H4 (cell line): ENCODE measurements around the gene MKI67. TPM values are rescaled to one million over a fixed set of nuclear protein-coding genes. Genes with fewer than 3 reads are reported as not detected.
"Not testable (repeated sequence)": the region's sequence is repeated elsewhere in the genome, so short reads cannot be mapped to it uniquely, and the experiment has no call there.

Source experiments
- DNase-seq: peaks from one replicate; pipeline ENCODE4 v3.0.0-alpha.2; 2015; ENCODE audit warnings: low spot score
- total RNA-seq: library from RNA; depleted of rRNA; stranded (reverse); fragments of >200 nt; shearing (Covaris generic); gene quantifications from 2 replicates; pipeline ENCODE4 v1.2.3, GENCODE V29; 2014

Gene MKI67
- total RNA-seq, 1 experiment from 2014 or later: 33.3 TPM

DNA sequence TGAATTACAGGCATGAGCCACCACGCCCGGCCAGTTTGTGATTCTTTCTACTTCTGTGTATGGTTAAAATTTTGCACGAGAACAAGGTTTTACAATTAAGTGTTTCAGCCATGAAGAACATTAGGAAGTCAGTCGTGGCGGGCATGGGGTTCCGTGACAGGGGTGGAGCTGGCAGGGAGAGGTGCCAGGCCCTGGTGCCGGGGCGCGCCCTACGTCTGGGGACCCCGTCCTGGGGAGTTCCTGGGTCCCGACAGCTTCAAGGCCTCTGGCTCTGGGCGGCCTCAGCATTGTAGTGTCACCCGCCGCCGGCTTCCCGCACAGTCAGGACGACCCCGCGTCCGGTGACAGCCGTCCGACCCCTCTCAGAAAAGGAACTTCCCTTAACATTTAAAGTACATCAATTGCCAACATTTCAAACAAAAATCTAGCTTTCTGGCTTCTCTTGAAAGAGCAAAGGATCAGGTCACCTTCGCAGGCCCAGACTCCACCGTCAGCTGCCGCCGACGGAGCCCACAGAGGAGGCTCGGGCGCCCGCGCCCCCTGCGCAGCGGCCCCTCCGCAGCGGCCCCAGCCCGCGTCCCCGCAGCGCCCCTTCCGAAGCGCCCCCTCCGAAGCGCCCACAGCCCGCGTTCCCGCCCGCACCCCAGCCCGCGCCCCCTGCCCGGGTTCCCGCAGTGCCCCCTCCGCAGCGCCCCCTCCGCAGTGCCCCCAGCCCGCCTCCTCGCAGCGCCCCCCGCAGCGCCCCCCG, 23.2 kb upstream of the MKI67 start:
- DNase-seq: no peak

GRCh38 chr10:128147669-128148068, 21.4 kb upstream of the MKI67 start:
- no peak for DNase-seq

GRCh38 chr10:128147064-128147463, 20.8 kb upstream of the MKI67 start:
- no peak for DNase-seq

DNA sequence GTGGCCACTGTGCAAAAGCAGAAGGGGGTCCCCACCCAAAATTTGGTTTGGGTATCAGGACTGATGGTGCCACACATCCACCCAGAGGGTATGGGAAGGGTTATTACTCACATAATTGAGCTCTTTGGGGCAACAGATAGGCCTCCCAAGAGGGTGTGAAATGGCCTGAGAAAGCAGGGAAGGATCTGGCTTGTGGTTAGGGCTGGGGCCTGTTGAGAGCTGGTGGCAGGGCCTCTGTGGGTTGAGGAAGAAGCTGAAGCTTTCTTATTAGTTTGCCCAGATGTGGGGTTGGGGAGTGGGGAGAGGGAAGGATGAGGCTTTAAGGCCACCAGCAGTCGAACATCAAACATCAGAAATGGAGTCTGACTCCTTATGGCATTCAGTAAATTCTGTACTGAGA, 18.3 kb upstream of the MKI67 start:
- no peak for DNase-seq

GRCh38 chr10:128143531-128143930, 17.3 kb upstream of the MKI67 start:
- no peak for DNase-seq

GRCh38 chr10:128140425-128140824, 14.2 kb upstream of the MKI67 start:
- DNase-seq: no peak

DNA sequence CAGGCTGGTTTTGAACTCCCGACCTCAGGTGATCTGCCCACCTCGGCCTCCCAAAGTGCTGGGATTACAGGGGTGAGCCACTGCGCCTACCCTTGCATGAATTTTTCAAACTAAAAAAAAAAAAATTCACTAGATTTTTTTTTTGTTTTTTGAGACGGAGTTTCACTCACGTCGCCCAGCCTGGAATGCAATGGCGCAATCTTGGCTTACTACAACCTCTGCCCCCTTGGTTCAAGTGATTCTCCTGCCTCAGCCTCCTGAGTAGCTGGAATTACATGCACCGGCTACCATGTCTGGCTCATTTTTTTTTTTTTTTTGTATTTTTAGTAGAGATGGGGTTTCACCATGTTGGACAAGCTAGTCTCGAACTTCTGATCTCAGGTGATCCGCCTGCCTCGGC, 12.2 kb upstream of the MKI67 start:
- not testable (repeated sequence) for DNase-seq

DNA sequence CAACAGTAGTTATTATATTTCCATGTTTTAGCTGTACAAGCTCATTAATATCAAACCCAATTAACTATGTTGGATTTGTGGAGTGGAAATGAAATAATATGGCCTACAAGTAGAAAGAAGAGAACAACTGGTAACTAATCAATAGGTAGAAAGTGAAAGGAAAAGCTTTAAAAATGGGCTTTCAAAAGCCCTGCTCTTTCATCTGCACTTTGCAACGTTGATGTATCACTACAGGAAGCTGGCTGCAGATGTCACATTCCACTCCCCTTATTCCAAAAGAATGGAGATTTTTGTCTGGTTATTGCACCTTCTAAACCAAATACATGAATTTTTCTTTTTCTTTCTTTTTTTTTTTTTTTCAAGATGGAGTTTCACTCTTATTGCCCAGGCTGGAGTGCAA, 11.7 kb upstream of the MKI67 start:
- no peak for DNase-seq

- DNase-seq: no peak
Measured at GRCh38 chr10:128130051-128130450, 3.8 kb upstream of the MKI67 start.

DNA sequence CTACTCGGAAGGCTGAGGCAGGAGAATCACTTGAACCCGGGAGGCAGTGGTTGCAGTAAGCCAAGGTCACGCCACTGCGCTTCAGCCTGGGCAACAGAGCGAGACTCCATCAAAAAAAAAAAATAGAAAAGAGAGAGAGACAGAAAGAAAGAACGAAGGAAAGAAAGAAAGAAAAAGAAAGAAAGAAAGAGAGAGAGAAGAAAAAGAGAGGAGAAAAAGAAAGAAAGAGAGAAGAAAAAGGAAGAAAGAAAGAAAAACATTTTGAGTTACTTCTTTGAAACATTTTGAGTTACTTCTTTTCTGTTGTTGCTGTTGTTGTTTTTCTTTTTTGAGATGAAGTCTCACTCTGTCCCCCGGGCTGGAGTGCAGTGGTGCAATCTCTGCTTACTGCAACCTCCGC, 2.4 kb upstream of the MKI67 start:
- no peak for DNase-seq

GRCh38 chr10:128125416-128125943, 743 bp downstream of the MKI67 start:
- DNase-seq: no peak

DNA sequence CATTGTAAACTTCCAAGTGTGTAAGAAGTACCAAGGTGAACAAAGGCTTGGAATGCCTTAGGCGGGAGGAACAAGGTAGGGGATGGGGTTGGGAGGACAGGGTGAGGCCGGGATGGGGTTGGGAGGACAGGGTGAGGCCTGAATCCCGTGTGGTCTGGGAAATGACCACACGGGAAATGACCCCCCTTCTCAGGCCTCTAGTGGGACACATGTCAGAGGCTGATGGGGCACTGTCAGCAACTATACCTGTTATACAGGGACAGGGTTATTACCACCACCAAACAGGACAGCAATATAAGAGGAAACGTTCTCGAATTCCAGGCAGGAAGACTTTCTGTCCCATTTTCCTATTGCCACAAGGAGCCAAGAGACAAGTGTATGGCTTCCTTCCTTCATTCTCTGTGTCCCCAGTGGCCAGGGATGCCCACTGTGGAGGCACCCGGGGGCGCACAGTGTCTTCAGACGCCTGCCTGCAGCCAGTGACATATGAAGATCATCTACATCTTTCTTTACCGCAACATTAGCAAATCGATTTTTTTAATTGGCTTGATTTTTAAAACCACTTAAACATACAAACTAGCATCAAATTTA, 1.3 kb downstream of the MKI67 start:
- DNase-seq: no peak

- no peak for DNase-seq
Measured at GRCh38 chr10:128123846-128124245, 2.4 kb downstream of the MKI67 start.

DNA sequence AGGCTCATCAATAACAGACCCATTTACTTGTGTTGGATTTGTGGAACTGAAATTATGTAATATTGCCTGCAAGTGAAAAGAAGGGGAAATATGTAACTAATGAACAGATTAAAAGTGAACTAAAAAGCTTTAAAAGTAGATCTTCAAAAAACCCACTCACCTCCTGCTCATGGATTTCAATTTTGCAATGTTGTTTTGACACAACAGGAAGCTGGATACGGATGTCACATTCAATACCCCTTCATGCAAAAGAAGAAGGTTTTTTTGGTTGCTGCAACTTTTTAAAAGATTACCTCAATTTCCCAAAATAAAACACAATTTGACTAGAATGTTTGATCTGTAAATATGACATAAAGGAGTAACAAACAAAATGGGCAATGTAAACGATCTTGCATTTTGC, 3.3 kb downstream of the MKI67 start:
- DNase-seq: no peak

DNA sequence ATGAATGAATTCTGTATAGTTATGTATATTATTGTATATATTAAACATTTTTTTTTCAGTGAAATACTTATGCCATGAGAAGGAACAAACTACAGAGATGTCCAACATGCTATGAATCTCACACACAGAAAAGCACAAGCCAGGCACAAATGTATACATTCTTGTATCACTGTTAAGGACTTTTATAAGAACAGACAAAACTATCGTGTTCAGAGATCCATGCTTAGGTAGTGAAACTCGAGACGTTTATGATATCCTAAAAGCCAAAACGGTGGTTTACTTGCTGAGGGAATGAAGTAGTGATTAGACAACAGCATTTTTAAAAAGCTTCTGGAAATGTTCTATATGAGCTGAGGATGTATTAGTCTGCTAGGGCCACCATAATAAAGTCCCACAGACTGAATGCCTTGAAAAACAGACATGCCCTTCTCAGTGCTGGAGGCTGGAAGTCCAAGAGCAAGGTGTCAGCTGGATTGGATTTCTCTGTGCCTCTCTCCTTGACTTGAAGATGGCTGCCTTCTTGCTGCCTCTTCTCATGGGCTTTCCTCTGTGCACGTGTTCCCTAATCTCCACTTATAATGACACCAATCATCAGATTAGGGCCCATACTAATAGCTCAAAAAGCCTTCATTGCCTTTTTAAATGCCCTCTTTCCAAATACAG, 4.3 kb downstream of the MKI67 start:
- DNase-seq: no peak

- DNase-seq: no peak
Measured at GRCh38 chr10:128116851-128117615, 9.2 kb downstream of the MKI67 start.

DNA sequence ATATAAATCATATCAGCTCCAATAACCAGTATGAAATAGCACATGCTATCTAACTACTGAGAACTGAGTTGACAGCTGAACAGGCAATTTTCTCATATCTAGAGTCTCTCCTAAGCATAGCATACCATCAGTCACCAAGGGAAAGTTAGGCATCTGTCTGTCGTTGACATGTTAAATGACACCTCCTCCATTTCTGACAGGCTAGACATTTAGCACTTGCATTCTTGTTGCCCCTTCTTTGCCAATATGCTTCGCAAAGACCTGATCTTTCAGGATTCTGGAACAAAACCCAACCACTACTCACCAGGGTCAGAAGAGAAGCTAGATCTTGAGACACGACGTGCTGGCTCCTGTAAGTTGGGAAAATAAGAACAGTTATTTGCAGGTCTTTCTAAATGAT, 10.0 kb downstream of the MKI67 start:
- no peak for DNase-seq

GRCh38 chr10:128115356-128115755, 10.9 kb downstream of the MKI67 start:
- no peak for DNase-seq

DNA sequence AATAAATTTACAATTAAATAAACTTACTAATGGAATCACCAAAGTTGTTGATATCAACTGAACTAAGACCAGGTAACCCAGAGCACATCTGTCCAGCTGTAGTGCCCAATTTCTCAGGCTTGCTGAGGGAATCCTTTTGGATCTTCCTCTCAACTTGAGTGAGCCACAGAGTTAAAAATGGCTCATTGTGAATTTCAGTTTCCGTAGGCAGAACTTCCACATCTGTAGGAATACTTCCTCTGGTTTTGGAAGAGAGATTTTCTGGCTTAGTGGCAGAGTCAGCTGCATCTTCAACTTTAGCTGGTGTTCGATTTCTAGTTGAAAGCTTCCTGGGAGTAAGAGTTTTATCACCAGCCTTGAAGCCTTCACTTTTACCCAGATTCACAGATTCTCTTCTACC, 11.3 kb downstream of the MKI67 start:
- DNase-seq: no peak

GRCh38 chr10:128113026-128113425, 13.2 kb downstream of the MKI67 start:
- no peak for DNase-seq

DNA sequence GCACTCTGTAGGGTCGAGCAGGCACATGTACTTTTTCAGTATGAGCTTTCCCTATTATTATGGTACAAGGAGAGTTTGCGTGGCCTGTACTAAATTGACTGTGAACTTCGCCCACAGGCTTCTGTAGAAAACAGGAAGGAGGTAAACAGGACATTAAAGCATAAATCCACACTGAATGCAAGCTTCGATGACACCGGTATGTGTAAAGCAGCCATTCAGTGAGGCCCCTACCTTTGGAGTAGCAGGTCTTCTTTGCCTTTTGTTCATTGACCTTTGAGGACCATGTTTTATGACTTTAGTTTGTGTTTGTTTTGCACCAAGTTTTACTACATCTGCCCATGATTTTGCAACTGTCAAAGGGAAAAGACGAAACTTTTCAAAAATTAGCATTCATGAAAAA, 14.5 kb downstream of the MKI67 start:
- no peak for DNase-seq

- DNase-seq: no peak
Measured at GRCh38 chr10:128110339-128110738, 15.9 kb downstream of the MKI67 start.
